Measurements from ENCODE around the gene CFAP299.

DNA sequence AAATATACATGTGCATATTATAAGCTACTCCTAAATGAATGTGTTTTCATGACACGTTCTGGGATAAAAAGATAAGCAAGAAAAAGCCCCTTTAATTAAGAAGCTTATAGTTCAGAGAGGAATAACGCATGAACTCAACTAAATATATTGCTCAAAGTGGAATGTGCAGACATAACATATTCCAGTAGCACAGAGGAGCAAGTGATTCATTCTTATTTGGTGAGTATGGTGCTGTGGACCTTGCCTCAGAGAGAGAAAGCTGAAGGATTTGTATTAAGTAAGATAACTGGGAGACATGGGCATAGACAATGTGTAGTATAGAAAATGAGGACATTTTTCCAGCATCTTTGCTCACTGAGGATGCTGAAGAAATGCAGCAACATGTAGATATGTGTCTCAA is 76.8 kb downstream of the CFAP299 start:
- TF ChIP-seq CTCF (IDR thresholded peaks at IDR 0.05) (no peak), POLR2A (IDR thresholded peaks at IDR 0.05) (no peak)
